ENCODE data around the gene TBC1D8.

TBC1D8 gene

DNA sequence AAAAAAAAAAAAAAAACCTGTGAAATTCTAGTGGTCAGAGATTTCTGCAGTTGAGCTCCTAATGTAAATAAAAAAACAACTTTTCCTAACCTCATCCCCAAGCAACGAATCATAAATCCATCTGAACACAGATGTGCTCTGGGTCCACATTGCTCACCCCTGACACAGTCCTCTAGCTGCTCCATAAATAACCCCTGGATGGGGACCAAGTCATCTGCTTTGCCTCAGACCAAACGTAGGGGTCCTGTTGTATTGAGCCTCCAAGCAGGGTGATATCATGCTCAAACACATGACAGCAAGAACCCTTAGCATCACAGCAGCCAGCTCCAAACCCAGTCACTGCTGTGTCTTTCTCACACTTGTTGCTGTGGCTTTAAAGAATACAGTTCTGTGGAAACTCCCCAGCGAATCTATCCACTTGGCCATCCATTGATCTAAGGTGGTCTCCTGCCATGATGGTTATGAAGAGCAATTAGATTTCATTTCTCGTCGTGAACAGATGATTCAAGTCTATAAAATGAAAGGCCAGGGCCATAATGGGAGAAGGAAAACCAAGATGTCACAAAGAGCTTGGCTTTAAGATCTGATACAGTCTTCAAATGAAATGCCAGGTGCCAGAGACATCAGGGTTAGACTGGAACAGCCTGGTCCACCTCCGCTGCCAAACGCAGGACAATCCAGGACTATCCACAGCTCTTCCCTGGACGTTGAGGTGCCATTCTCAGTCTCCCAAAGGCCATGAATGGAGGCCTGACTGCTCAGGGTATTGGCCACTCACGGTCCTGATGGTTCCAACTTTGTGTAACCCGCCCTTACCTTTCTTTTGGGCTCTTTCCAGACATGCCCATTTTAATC is 39.0 kb downstream of the TBC1D8 start:
- no peak for DNase-seq

GRCh38 chr2:101111262-101111838 is 39.8 kb downstream of the TBC1D8 start:
- no peak for DNase-seq

DNA sequence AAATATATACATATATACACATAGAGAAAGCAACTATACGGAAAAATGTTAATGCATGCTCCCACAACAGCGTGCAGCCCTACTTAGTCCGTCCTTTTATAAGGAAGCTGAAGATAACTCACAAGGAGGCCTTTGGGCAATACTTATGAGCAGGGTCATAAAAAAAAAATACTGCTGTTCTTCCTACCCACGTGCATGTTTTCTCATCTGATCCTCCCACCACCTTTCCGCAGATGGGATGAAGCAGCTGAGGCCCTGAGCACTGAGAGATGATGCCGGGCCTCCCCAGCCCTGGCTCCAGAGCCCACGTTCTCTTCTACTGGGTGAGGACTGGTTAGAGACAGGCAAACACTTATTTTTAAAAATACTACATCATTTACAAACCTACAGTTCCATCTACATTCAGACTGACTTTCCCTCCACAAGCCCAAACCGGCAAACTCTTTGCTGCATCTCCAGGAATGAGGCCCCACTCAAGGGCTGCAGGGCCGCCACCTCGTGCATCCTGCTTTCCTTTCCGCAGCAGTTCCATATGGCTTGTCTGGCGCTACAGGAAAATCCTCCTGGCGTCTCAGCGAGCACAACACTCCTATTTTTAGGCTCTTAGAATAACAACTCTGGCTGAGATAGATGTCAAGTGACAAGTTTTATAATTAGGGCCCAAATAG is 41.6 kb downstream of the TBC1D8 start:
- no peak for DNase-seq

DNA sequence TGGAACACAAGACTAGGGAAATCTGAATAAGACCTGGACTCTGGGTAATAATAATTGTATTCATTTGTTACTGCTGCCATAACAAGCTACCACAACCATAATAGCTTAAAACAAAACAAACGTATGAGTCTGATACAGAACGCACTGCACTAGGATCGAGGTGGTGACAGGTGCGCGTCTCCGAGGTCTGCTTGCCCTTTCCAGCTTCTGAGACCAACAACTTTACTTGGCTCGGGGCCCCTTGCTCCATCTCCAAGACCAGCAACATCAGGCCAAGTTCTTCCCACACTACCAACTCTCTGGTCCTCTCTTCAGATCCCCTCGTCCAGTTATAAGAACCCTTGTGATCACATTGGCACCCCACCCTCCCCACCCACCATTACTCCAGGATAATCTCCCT is 42.8 kb downstream of the TBC1D8 start:
- DNase-seq: no peak

- DNase-seq: no peak
Measured at GRCh38 chr2:101107241-101107640, 43.9 kb downstream of the TBC1D8 start.

- DNase-seq: no peak
Measured at GRCh38 chr2:101106453-101107181, 44.6 kb downstream of the TBC1D8 start.

DNA sequence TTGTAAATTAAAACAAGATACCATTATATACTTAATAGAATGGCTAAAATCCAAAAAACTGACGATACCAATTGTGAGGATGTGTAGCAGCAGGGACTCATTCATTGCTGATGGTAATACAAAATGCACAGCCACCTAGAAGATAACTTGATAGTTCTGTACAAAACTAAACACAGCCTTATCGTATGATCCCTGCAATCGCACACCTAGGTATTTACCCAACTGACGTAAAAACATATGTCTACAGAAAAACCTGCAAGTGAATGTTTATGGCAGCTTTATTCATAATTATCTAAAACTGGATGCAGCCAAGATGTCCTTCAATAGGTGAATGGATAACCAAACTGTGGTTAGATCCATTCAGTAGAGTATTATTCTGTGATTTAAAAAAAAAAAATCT is 45.5 kb downstream of the TBC1D8 start:
- DNase-seq: no peak

DNA sequence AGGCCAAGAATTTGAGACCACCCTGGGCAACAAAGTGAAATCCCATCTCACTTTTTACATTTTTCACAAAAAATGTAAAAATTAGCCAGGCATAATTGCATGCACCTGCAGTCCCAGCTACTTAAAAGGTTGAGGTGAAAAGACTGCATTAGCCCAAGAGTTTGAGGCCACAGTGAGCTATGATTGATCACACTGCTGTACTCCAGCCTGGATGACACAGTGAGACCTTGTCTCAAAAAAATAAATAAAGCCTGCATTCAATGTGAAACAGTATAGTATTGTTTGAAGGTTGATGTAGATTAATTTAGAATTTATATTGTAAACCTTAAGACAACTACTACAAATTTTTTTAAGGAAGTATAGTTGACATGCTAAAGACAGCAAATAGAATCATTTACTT is 53.5 kb downstream of the TBC1D8 start:
- DNase-seq: no peak

GRCh38 chr2:101096619-101097142 is 54.5 kb downstream of the TBC1D8 start:
- DNase-seq: no peak

- no peak for DNase-seq
Measured at GRCh38 chr2:101094351-101094750, 56.8 kb downstream of the TBC1D8 start.

DNA sequence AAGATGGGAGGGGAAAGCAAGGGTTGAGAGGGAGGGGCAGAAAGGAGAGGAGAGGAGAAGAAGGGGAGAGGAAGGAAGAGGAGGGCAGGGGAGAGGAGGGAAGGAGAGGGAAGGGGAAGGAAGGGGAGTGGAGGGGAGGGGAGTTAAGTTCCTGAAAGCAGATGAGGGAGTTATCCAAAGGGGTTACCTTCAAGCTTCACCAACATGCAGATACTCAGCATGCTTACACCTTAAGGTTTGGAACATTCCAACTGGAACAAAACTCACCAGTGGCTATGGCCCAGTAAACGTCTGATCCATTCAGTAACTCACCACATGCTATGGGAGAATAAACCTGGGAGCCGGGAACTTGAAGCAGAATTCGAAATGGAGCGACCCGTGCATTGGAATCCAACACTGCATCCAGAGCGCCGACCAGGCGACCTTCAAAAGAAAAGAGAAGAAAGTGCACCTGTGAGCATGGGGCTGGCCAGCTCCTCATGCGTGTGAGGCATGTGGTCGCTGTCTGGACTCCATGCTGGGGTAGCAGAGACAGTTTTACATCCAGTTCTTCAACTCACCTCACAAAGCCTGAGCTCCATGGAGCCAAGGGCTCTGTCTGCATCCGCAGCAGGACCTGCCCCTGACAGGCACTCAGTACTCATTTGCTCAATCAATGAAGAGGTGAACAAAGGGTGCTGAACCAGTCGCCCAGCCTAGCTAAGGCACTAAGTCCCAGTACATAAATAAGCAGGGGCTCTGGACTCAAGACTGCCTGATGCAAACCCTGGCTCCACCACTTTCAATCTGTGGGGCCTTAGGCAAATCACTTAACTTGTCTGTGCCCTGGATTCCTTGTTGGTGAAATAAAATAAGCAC is 61.0 kb downstream of the TBC1D8 start:
- peak; percentile 17 for DNase-seq

DNA sequence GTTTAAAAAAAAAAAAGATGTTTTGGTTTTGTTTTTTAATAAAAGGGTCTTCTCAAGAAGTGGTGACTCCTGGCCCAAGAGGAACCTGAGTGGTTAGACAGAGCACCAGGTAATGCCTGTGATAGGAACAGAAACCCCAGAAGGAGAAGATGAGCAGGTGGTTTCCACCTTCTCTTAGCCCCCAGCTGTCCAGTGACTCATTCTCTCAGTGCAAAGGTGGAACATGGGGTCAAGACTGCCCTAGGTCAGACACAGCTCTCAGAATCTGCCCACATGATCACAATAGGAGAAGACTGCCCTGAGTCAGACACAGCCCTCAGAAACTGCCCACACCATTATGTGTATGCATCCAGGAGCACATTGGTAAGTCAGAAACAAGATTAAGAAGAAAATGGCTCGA is 61.8 kb downstream of the TBC1D8 start:
- peak; percentile 72 for DNase-seq

DNA sequence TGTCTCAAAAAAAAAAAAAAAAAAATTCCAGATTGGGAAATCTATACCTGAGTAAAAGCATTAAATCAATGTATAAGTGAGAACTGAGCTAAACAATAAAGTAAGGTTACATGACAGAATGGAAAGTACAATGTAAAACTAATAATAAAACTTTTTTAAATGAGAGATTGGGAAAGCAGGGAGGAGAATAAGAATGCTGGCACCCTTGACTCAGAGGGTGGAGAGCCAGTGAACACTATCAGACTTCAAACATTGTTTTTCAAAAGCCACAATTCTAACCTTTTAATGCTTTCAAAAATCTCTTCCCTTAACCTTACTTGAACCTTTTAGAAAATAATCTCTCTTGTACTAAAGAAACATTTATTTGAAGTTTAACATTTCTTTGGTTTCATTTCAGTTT is 63.5 kb downstream of the TBC1D8 start:
- DNase-seq: no peak

GRCh38 chr2:101083613-101084012 is 67.6 kb downstream of the TBC1D8 start:
- DNase-seq: no peak

- DNase-seq: no peak
Measured at GRCh38 chr2:101082998-101083397, 68.2 kb downstream of the TBC1D8 start.

- DNase-seq: no peak
Measured at GRCh38 chr2:101081375-101081907, 69.7 kb downstream of the TBC1D8 start.

GRCh38 chr2:101080211-101081068 is 70.7 kb downstream of the TBC1D8 start:
- no peak for DNase-seq

GRCh38 chr2:101076581-101076980 is 74.6 kb downstream of the TBC1D8 start:
- no peak for DNase-seq

- DNase-seq: no peak
Measured at GRCh38 chr2:101064868-101065549, 86.2 kb downstream of the TBC1D8 start.

DNA sequence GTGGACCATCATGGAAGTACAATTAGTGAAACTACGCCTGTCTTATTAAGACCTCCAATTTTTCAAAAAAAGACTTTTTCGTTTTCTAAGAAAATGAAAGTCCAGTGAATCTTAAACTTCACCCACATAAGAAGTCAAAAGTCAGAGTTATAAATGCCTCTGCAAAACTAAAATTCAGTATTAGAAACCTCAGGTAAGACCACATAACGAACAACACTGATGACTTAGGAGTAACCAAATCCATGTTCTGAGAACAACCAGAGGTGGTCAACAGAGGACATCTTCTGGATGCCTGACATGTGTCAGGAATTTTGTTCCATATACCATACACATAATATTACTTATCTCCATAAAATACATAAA is 86.7 kb downstream of the TBC1D8 start:
- no peak for DNase-seq
